Measurements from ENCODE around the gene PAPOLB.

- TF ChIP-seq CTCF (IDR thresholded peaks at IDR 0.05) (no peak), POLR2A (IDR thresholded peaks at IDR 0.05) (no peak)
Measured at GRCh38 chr7:4809091-4809591, 52.7 kb downstream of the PAPOLB start.

Data from testis (tissue), 2 donors.